ENCODE measurements around the gene HNRNPLL. TPM values are rescaled to one million over a fixed set of nuclear protein-coding genes. Genes with fewer than 3 reads are reported as not detected.

HNRNPLL gene
- total and polyA plus RNA-seq, 2 of the 13 experiments (the other 11 are each of a cell fraction or from before 2014, with no cell fraction given) = 49.4 to 103 TPM

GRCh38 chr2:38535744-38536506, 66.8 kb downstream of the HNRNPLL start (continued):
- TF ChIP-seq, protein P1, sequence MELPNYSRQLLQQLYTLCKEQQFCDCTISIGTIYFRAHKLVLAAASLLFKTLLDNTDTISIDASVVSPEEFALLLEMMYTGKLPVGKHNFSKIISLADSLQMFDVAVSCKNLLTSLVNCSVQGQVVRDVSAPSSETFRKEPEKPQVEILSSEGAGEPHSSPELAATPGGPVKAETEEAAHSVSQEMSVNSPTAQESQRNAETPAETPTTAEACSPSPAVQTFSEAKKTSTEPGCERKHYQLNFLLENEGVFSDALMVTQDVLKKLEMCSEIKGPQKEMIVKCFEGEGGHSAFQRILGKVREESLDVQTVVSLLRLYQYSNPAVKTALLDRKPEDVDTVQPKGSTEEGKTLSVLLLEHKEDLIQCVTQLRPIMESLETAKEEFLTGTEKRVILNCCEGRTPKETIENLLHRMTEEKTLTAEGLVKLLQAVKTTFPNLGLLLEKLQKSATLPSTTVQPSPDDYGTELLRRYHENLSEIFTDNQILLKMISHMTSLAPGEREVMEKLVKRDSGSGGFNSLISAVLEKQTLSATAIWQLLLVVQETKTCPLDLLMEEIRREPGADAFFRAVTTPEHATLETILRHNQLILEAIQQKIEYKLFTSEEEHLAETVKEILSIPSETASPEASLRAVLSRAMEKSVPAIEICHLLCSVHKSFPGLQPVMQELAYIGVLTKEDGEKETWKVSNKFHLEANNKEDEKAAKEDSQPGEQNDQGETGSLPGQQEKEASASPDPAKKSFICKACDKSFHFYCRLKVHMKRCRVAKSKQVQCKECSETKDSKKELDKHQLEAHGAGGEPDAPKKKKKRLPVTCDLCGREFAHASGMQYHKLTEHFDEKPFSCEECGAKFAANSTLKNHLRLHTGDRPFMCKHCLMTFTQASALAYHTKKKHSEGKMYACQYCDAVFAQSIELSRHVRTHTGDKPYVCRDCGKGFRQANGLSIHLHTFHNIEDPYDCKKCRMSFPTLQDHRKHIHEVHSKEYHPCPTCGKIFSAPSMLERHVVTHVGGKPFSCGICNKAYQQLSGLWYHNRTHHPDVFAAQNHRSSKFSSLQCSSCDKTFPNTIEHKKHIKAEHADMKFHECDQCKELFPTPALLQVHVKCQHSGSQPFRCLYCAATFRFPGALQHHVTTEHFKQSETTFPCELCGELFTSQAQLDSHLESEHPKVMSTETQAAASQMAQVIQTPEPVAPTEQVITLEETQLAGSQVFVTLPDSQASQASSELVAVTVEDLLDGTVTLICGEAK (IDR thresholded peaks at IDR 0.05) = no peak
- TF ChIP-seq, protein P1 (CRISPR knock-in tag; IDR thresholded peaks at IDR 0.05) = peak; percentile 55; the same call in 1 of the 2 replicates
- no peak for TF ChIP-seq DMAP1 (CRISPR knock-in tag; IDR thresholded peaks at IDR 0.05)
- 0 out of 2 replicates have a peak, but pooled peaks have one; percentile 29 for TF ChIP-seq ZNF503 (CRISPR knock-in tag; IDR thresholded peaks at IDR 0.05)
- TF ChIP-seq KDM2A (CRISPR knock-in tag; IDR thresholded peaks at IDR 0.05; ENCODE audit: borderline replicate concordance, low read depth) = peak; percentile 99
- peak; percentile 79 for TF ChIP-seq E2F5 (CRISPR knock-in tag; conservative IDR thresholded peaks at IDR 0.05)
- peak; percentile 57; the same call in 1 of the 2 replicates for TF ChIP-seq ATF3 (CRISPR knock-in tag; IDR thresholded peaks at IDR 0.05)
- TF ChIP-seq ZNF350 (CRISPR knock-in tag; IDR thresholded peaks at IDR 0.05; ENCODE audit: borderline replicate concordance, low read depth) = peak; percentile 42; the same call in 1 of the 2 replicates
- no peak for TF ChIP-seq TP53 (CRISPR knock-in tag; conservative IDR thresholded peaks at IDR 0.05)
- no peak for TF ChIP-seq TEAD2 (CRISPR knock-in tag; IDR thresholded peaks at IDR 0.05)
- TF ChIP-seq, protein P2, sequence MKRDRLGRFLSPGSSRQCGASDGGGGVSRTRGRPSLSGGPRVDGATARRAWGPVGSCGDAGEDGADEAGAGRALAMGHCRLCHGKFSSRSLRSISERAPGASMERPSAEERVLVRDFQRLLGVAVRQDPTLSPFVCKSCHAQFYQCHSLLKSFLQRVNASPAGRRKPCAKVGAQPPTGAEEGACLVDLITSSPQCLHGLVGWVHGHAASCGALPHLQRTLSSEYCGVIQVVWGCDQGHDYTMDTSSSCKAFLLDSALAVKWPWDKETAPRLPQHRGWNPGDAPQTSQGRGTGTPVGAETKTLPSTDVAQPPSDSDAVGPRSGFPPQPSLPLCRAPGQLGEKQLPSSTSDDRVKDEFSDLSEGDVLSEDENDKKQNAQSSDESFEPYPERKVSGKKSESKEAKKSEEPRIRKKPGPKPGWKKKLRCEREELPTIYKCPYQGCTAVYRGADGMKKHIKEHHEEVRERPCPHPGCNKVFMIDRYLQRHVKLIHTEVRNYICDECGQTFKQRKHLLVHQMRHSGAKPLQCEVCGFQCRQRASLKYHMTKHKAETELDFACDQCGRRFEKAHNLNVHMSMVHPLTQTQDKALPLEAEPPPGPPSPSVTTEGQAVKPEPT (CRISPR knock-in tag; IDR thresholded peaks at IDR 0.05; ENCODE audit: low read depth) = no peak
- peak; percentile 50; the same call in 1 of the 2 replicates for TF ChIP-seq ELF3 (CRISPR knock-in tag; IDR thresholded peaks at IDR 0.05)
